Pancreas (tissue), 10 donors: Measurements from ENCODE around the gene ASIC2. TPM values are rescaled to one million over a fixed set of nuclear protein-coding genes. Genes with fewer than 3 reads are reported as not detected.

Experiments used
- ATAC-seq, 4 donors: fragments of 200-7000 bp; cut with Tn5 transposase; one replicate each; pipeline versions ENCODE4 v1.8.0 to v1.9.1; 2020; ENCODE audit warnings: mild to moderate bottlenecking in 4 of 4, moderate library complexity in 4 of 4
- DNase-seq, 6 donors: peaks; one replicate each; pipeline ENCODE4 v3.0.0-alpha.2; 2020
- FAIRE-seq: peaks from 2 replicates; lab custom pipeline; 2012; peaks lifted over from hg19 to GRCh38; lab: Jason Lieb, UNC
- H3K27ac ChIP-seq, 4 donors: fragments of 200-600 bp; sonication (generic); 1 replicate in 3 of 4; 2 replicates in 1 of 4; pipeline versions ENCODE4 v1.5.0 to v1.8.0; 2020
- H3K27me3 ChIP-seq, 4 donors: fragments of 200-600 bp; one replicate each; pipeline ENCODE4 v1.8.0; 2021
- H3K36me3 ChIP-seq, 3 donors: fragments of 200-600 bp; sonication (generic) in 1 of 3; one replicate each; pipeline versions ENCODE4 v1.5.0 to v1.8.0; 2020 to 2021
- H3K4me1 ChIP-seq, 3 donors: fragments of 200-600 bp; one replicate each; pipeline ENCODE4 v1.8.0; 2021
- H3K4me3 ChIP-seq, 4 donors: fragments of 200-600 bp; sonication (generic) in 2 of 4; one replicate each; pipeline versions ENCODE4 v1.5.0 to v1.8.0; 2020 to 2021
- H3K9me3 ChIP-seq, 4 donors: fragments of 200-600 bp; one replicate each; pipeline ENCODE4 v1.8.0; 2021
- WGBS, 2 donors: extraction: QIAGEN DNeasy Blood & Tissue Kit; methylation state at CpG; one replicate each; pipeline ENCODE4 v1.1.7; 2013; 5-methylcytosine and 5-hydroxymethylcytosine counted together
- intact Hi-C, 3 donors: fragments of 100-400 bp; cut with DNase I; formaldehyde crosslinking; loops; one replicate each; pipeline versions ENCODE4 v1.11.1 to v1.14.2; 2022
- polyA plus RNA-seq, 2 donors: library from polyadenylated mRNA; stranded (reverse); fragments of 200-250 nt; gene quantifications; one replicate each; pipeline ENCODE4 v1.2.3, GENCODE V29; 2013
- total RNA-seq, 6 donors: library from RNA; stranded (reverse); fragmentation: NEBNext Ultra II Directional in 4 of 6; extraction: Animal tissue kit (Norgen Biotek cat#: 25700) in 4 of 6; gene quantifications; one replicate each; pipeline versions ENCODE4 v1.2.1 to v1.2.4, GENCODE V29; 2021 to 2023
- TF ChIP-seq, protein P1 (sequence below), 4 donors: fragments of 200-600 bp; sonication (generic) in 3 of 4; IDR thresholded peaks; one replicate each; pipeline versions ENCODE4 v1.5.0 to v1.8.0; 2021; ENCODE audit warnings: antibody characterized with exemption in 4 of 4
- donor health status: healthy with polysubstance abuse.
- donor health status: DM: no; HTN: no; CAD: no; lungs with moderate emphysema.
- donor health status: DM: no; HTN: no; CAD: no.
- donor health status: control.
- donor health status: control.
- donor health status: Bipolar disorder and iron deficiency.
- donor health status: DM: yes; HTN: yes; CAD: no.
- donor health status: DM: no; HTN: no; CAD: no.
- donor health status: DM: no; HTN: no; CAD: no.
- donor health status: DM: yes; HTN: yes; CAD: no.

Gene ASIC2
- total and polyA plus RNA-seq, 8 donors: 0.09 to 0.14 (median 0.09) TPM; not detected in 5

DNA sequence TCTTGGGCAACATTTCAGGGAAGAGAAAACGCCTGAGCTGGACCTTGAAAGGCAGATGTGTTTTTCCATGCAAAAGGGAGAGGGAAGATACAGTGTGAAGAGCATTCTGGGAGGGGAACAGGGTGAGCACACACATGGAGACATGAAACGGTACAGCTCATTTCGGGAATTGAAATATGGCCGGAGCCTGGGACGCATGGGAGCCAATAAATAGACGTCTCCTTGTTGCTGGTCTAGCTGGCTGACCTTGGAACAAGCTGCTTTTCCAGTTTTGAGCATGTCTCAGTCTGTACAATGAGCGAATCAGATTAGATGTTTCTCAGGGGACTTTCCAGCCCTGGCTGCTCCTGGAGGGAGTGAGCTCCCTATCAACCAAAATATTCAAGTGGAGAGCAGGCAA lies 63.6 kb downstream of the ASIC2 start:
- Histone ChIP-seq H3K27ac (peak overlapping the region in 1 of 4 donors; percentile 7), H3K27me3 (no peaks in the 10 kb centered on the region), H3K4me3 (no peak overlapping the region), H3K9me3 (no peaks in the 10 kb centered on the region), H3K4me1 (peaks cover 0 to 13% (median 0%) of the 10 kb centered on the region in 3 donors), H3K36me3 (no peaks in the 10 kb centered on the region)
- intact Hi-C loops: no loop called here
- FAIRE-seq: no peak
- 22 to 23% methylated on average over 7 of the region's 7 CpGs for WGBS, 2 donors
- TF ChIP-seq, protein P1, sequence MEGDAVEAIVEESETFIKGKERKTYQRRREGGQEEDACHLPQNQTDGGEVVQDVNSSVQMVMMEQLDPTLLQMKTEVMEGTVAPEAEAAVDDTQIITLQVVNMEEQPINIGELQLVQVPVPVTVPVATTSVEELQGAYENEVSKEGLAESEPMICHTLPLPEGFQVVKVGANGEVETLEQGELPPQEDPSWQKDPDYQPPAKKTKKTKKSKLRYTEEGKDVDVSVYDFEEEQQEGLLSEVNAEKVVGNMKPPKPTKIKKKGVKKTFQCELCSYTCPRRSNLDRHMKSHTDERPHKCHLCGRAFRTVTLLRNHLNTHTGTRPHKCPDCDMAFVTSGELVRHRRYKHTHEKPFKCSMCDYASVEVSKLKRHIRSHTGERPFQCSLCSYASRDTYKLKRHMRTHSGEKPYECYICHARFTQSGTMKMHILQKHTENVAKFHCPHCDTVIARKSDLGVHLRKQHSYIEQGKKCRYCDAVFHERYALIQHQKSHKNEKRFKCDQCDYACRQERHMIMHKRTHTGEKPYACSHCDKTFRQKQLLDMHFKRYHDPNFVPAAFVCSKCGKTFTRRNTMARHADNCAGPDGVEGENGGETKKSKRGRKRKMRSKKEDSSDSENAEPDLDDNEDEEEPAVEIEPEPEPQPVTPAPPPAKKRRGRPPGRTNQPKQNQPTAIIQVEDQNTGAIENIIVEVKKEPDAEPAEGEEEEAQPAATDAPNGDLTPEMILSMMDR (IDR thresholded peaks at IDR 0.05): no peak
- peak in 3 of 6 donors; percentile 38 to 67 (median 38) for DNase-seq
- peak; percentile 68 to 89 (median 84) for ATAC-seq

DNA sequence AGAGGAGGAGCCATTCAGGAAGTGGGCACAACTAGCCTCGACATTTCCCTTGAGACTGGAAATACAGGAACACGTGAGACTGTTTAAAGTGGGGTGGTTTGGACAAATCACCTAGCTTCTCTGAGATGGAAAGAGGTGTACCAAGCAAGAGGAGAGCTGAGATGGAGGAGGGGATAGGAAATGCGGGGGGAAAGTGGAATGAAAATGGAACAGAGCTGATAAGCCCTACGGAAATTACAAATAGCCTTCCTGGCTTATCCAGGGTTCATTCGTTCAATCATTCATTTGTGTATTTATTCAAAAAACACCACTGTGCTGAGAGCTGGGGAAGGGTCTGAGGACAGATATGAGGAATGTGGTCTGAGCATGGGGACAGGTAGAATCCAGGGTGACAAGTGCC lies 64.1 kb downstream of the ASIC2 start:
- Histone ChIP-seq H3K4me3 (no peak overlapping the region), H3K27me3 (no peaks in the 10 kb centered on the region), H3K4me1 (peaks cover 0 to 10% (median 0%) of the 10 kb centered on the region in 3 donors), H3K27ac (peak overlapping the region in 1 of 4 donors; percentile 7), H3K36me3 (no peaks in the 10 kb centered on the region), H3K9me3 (no peaks in the 10 kb centered on the region)
- DNase-seq: no peak
- FAIRE-seq: no peak
- ATAC-seq: no peak
- TF ChIP-seq, protein P1 (IDR thresholded peaks at IDR 0.05): no peak
- intact Hi-C loops: no loop called here
- WGBS, 2 donors: 38 to 47% methylated on average over 5 of the region's 5 CpGs

DNA sequence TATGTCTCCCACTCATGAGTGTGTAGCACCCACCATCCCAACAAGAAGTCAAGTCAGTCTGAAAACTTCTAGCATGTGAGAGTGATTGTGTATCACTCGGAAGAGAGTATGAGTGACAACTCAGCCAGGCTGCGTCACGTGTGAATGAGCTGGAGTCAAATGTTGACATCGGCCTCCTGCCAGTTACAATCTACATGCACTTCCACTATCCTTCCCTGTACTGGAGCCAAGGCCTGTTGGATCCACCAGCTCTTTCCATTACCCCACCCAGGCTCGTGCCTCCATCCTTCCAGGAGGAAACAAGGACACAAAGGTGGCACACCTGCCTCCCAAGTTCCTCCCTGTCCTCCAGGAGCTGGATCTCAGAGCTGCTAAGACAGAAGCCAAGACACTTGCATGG lies 64.5 kb downstream of the ASIC2 start:
- H3K4me1 ChIP-seq: peaks cover 0 to 10% (median 0%) of the 10 kb centered on the region in 3 donors
- TF ChIP-seq, protein P1 (IDR thresholded peaks at IDR 0.05): no peak
- H3K27ac ChIP-seq: no peak overlapping the region
- FAIRE-seq (no peak), DNase-seq (no peak), ATAC-seq (no peak)
- intact Hi-C loops: no loop called here
- H3K4me3 ChIP-seq: no peak overlapping the region
- no peaks in the 10 kb centered on the region for H3K36me3 ChIP-seq
- no peaks in the 10 kb centered on the region for H3K27me3 ChIP-seq
- H3K9me3 ChIP-seq: no peaks in the 10 kb centered on the region
- WGBS, 2 donors: 74 to 85% methylated on average over 5 of the region's 5 CpGs

DNA sequence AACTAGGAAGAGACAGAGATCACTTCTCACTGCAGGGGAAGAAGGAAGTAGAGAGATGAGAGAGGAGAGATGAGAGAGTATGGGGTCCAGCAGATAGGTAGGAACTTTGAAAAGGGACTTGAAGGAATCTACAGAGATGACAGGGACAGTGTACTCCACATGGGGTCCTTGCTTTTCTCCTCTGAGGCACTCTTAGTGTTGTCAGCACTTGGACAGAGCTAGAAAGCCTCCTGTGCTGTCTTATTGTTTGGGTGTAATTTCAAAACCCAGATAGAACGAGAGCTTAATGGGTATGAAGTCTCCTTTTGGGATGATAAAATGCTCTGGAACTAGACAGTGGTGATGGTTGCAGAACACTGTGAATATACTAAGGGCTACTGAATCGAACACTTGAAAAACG lies 65.2 kb downstream of the ASIC2 start:
- FAIRE-seq (no peak), DNase-seq (no peak), ATAC-seq (no peak)
- H3K4me3 ChIP-seq: no peak overlapping the region
- H3K27ac ChIP-seq: no peak overlapping the region
- no peaks in the 10 kb centered on the region for H3K27me3 ChIP-seq
- intact Hi-C loops: no loop called here
- TF ChIP-seq, protein P1 (IDR thresholded peaks at IDR 0.05): no peak
- no peaks in the 10 kb centered on the region for H3K9me3 ChIP-seq
- peaks cover 0 to 10% (median 0%) of the 10 kb centered on the region in 3 donors for H3K4me1 ChIP-seq
- 70 to 73% methylated on average over 3 of the region's 3 CpGs for WGBS, 2 donors
- no peaks in the 10 kb centered on the region for H3K36me3 ChIP-seq

DNA sequence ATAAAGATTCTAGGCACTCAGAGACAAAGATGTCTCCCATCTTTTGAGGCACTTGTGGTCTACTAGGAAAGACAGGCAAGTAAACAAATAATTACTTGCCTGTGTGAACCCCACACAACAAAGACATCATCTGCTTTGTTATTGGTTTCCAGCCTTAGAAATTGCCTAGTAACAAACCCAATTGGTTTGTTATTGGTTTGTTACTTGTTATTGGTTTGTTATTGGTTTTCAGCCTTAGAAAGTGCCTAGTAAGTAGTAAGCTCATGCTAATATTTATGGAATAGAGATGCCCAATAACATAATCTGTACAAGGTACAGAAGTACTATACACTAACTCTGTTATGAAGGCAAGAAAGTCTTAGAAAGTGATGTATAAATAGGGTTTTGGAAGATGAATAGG lies 67.1 kb downstream of the ASIC2 start:
- FAIRE-seq (no peak), ATAC-seq (no peak), DNase-seq (no peak)
- no peak overlapping the region for H3K4me3 ChIP-seq
- TF ChIP-seq, protein P1 (IDR thresholded peaks at IDR 0.05): no peak
- intact Hi-C loops: no loop called here
- H3K9me3 ChIP-seq: no peaks in the 10 kb centered on the region
- H3K4me1 ChIP-seq: peaks cover 0 to 10% (median 0%) of the 10 kb centered on the region in 3 donors
- no peaks in the 10 kb centered on the region for H3K27me3 ChIP-seq
- no peak overlapping the region for H3K27ac ChIP-seq
- no peaks in the 10 kb centered on the region for H3K36me3 ChIP-seq
